HG03469 (cell line): ENCODE measurements around the gene SIL1.

ENCODE experiments used
- ATAC-seq: cut with Tn5 transposase; IDR thresholded peaks from one replicate; pipeline ENCODE4 v1.9.1; 2021; ENCODE audit warnings: mild to moderate bottlenecking, moderate library complexity, moderate number of reproducible peaks; ENCODE audit not compliant: unreplicated experiment

The SIL1 gene

GRCh38 chr5:138948471-138949222 is 249.5 kb downstream of the SIL1 start:
- no peak for ATAC-seq

DNA sequence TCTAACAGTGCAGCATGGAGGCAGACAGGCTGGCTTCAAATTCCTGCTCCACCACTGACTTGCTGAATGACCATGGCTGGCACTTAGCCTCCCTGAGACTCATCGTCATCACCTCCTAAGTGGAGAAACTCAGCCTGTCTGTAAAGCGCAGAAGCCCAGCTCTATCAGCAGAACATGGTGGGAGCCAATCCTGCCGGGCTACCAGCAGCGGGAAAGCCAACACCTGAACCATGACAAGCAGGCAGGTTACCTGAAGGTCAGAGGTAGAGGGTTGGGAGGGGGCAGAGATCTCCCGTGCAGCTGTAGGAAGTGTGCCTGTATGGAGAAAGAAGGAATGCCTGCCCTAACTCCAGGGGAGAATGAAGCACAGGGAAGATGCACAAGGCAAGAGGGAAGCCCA is 250.4 kb downstream of the SIL1 start:
- ATAC-seq: no peak

DNA sequence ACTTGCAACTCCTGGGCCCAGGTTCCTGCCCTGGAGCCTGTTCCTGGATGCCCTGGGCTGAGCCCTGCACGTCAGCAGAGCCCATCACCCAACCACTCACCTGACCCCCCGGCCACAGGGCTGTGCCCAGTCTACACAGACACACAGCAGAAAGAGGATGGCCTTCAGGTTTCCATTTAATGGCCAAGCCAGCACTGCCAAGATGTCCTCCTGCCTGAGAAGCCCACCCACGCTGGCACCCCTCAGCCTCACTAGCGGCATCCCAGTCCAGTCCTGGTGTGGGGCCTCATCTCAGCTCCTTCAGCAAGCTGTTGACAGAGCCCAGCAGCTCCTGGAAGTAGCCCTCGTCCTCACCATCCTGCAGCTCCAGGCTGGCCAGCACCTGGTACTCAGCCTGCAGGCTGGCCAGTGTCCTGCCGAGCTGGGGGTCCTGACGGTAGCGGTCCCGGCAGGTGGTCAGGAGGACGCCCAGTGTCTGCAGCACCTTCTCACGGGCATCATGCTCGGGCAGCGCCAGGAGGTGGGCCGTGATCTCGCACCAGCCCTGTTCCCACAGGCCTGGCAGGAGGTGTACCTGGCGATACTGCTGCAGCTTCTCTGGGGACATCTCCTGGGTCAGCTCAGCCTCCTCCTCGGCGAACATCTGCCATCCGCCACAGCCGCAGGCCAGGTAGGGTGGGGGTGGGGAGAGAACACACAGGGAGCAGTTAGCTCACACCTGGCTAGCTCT is 251.2 kb downstream of the SIL1 start:
- no peak for ATAC-seq

DNA sequence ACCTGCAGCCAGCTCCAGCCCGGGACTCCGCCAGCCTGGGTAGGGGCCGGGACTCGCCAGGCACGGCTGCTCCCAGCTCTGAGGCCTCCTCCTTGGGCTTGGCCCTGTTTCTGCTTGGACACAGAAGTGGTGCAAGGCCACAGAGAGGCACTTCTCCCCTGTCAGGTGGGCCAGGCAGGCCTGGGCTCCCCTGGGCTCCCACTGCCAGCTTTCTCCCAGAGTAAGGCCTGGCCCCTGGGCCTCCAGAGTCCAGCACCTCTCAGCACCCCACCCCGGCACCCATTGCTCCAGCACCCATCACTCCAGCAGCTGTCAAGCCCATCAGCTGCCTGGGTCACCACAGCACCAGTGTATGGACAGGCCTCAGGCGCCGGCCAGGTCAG is 251.9 kb downstream of the SIL1 start:
- no peak for ATAC-seq

GRCh38 chr5:138945421-138946240 is 252.5 kb downstream of the SIL1 start:
- no peak for ATAC-seq

GRCh38 chr5:138944527-138945322 is 253.4 kb downstream of the SIL1 start:
- no peak for ATAC-seq

DNA sequence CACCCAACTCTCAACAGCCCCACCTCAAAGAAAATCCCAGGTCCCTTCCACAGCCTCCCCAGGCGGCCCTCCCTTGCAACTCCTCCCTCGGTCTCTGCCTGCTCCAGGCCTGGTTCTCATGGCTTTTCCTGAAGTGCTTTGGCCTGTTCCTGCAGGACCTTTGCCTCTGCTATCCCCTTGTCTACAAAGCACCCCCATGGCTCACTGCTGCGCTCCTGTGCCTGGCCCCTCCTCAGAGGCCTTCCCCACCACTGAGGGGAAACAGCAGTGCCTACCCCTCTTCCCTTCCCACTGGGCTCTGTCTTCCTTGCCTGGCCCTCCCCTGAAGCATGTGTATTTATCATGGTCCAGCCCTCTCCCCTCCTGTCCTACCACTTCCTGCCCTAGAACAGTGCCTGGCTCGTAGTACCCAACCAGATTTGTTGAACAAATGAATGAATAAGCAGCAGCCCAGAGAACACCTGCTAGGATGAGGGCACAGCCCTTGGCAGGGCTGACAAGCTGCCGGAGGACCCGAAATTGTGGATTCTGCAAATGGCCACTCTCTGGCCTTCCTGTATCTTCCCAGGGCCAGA is 254.5 kb downstream of the SIL1 start:
- ATAC-seq: no peak

- ATAC-seq: no peak
Observed at GRCh38 chr5:138942861-138943260, 255.3 kb downstream of the SIL1 start.

DNA sequence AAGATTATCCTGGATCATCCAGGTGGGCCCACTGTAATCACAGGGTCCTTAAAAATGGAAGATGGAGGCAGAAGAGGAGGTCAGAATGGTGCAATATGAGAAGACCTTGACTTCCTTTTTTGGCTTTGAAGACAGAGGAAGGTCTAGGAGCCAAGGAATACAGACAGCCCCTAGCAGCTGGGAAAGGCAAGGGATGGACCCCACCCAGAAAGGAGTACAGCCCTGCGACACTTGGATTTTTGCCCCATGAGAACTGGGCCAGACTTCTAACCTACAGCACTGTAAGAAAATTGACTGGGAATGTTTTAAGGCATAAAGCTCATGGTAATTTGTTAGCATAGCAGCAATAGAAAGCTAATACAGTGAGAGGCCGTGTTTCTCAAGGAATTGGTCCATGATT is 256.1 kb downstream of the SIL1 start:
- no peak for ATAC-seq

- no peak for ATAC-seq
Observed at GRCh38 chr5:138938526-138938925, 259.6 kb downstream of the SIL1 start.

- no peak for ATAC-seq
Observed at GRCh38 chr5:138937392-138938387, 260.5 kb downstream of the SIL1 start.

GRCh38 chr5:138936968-138937345 is 261.2 kb downstream of the SIL1 start:
- no peak for ATAC-seq

GRCh38 chr5:138936225-138936967 is 261.8 kb downstream of the SIL1 start:
- no peak for ATAC-seq

DNA sequence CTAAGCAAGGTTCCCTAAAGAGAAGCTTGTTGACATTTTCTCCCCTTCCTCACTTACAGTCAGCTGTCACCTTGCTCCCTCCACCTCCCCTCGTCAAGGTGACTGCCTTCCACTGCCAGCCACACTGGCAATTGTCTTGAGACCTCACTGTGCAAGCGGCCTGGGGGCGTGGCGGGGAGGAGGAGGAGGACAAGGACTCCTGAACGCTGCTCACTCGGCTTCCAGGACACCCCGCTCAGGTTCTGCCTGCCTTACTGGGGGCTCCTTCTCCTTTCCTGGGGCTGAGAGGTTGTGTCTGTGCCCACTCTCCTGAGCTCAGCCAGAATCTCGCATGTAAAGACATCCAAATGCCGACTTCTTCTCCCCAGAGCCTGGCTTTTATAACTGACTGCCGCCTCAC is 262.7 kb downstream of the SIL1 start:
- ATAC-seq: no peak

DNA sequence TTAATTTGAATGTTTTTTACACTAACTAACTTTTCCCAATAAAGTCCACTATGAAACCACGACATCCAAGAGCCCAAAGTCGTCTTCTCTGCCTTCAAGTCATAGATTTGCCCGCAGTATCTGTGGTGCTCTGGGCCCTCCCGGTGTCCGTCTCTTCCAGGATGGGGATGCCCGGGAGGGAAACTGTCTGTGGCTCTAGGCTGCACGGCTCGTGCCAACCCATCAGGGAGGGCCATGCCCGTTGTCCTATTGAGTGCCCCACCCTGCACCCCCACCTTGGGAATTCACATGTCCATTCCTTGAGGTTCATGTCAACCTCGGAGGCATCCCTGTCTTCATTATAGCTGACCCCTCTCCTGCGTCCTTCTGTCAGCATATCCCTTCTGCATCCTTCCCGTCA is 263.2 kb downstream of the SIL1 start:
- ATAC-seq: no peak

DNA sequence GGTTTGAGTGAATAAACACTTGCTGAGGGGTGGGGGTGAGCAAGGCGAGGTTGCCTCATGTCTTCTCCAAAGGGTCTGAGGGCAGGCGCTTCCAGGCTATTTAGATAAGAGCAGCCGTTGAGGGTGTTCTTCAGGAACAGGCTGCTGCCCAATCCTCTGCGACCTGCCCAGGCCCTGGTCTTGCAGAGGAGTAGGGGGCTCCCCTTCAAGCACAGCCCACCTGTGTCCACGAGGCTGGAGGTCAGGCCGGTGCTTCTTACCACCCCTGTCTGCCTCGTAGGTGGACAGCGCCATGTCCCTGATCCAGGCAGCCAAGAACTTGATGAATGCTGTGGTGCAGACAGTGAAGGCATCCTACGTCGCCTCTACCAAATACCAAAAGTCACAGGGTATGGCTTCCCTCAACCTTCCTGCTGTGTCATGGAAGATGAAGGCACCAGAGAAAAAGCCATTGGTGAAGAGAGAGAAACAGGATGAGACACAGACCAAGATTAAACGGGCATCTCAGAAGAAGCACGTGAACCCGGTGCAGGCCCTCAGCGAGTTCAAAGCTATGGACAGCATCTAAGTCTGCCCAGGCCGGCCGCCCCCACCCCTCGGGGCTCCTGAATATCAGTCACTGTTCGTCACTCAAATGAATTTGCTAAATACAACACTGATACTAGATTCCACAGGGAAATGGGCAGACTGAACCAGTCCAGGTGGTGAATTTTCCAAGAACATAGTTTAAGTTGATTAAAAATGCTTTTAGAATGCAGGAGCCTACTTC is 264.5 kb downstream of the SIL1 start:
- no peak for ATAC-seq

GRCh38 chr5:138932171-138932810 is 265.9 kb downstream of the SIL1 start:
- no peak for ATAC-seq
